K562 (cell line): Measurements from ENCODE around the gene AJAP1. TPM values are rescaled to one million over a fixed set of nuclear protein-coding genes. Genes with fewer than 3 reads are reported as not detected.

Experiments
- ATAC-seq: fragments of 200-7000 bp; cut with Tn5 transposase; 3 replicates; pipeline ENCODE4 v1.9.1; 2020; ENCODE audit warnings: moderate library complexity
- BruUV-seq: library from RNA; stranded (reverse); fragments of 400-500 nt; replicated peaks from 2 replicates; lab custom pipeline; 2021; lab: Mats Ljungman, UMichigan
- CTCF ChIA-PET: fragments of 300-600 bp; formaldehyde crosslinking; extraction: SDS; loops from one replicate; lab custom pipeline; 2021; ENCODE audit warnings: low intra/inter-chr PET ratio; lab: Yijun Ruan, JAX
- POLR2A ChIA-PET: fragments of 300-600, 350-650 bp; sonication (Branson Sonifier 250); formaldehyde crosslinking; extraction: SDS; loops from one replicate; lab custom pipeline; 2021; ENCODE audit warnings: antibody characterized with exemption, inconsistent platforms; lab: Yijun Ruan, JAX
- DNase-seq, 4 experiments: peaks; one replicate each; pipeline versions ENCODE4 v3.0.0 to v3.0.0-alpha.2; 2011 to 2018; ENCODE audit warnings: low spot score in 3 of 4, mixed read lengths in 3 of 4; ENCODE audit errors: extremely low read depth in 1 of 4
- FAIRE-seq: peaks from 2 replicates; lab custom pipeline; 2011; peaks lifted over from hg19 to GRCh38; lab: Jason Lieb, UNC
- H2AFZ ChIP-seq: 2 replicates; pipeline ENCODE4 v1.6.0; 2011; ENCODE audit warnings: low read depth, low read length, control low read depth, inconsistent platforms
- H3K27ac ChIP-seq: fragments of 200-600 bp; 3 replicates; pipeline ENCODE4 v1.8.0; 2011; ENCODE audit warnings: low read depth, mild to moderate bottlenecking, control low read depth, inconsistent platforms, low read length, moderate library complexity, mixed read lengths; ENCODE audit errors: extremely low read depth
- H3K27me3 ChIP-seq, 2 experiments: fragments of 300-600 bp in 1 of 2; 2 replicates in 1 of 2; 3 replicates in 1 of 2; pipeline versions ENCODE4 v1.6.0 to v1.8.0; 2011; ENCODE audit warnings: inconsistent platforms in 2 of 2, low read length in 2 of 2, mild to moderate bottlenecking in 1 of 2, mixed read lengths in 1 of 2, moderate library complexity in 1 of 2; ENCODE audit not compliant: control insufficient read depth in 2 of 2, insufficient read depth in 2 of 2
- H3K36me3 ChIP-seq: fragments of 300-600 bp; 3 replicates; pipeline ENCODE4 v1.8.0; 2011; ENCODE audit warnings: mild to moderate bottlenecking, low read length, inconsistent platforms; ENCODE audit not compliant: control insufficient read depth, insufficient read depth
- H3K4me1 ChIP-seq, 2 experiments: fragments of 200-600 bp in 1 of 2; replicated peaks in 1 of 2; 2 replicates in 1 of 2; 3 replicates in 1 of 2; pipeline versions ENCODE4 v1.5.1 to v1.8.0; 2011; ENCODE audit warnings: inconsistent platforms in 2 of 2, low read length in 2 of 2, mild to moderate bottlenecking in 1 of 2, mixed read lengths in 1 of 2, moderate library complexity in 1 of 2; ENCODE audit not compliant: control insufficient read depth in 2 of 2, insufficient read depth in 2 of 2
- H3K4me2 ChIP-seq: 2 replicates; pipeline ENCODE4 v1.6.1; 2011; ENCODE audit warnings: low read length, control low read depth, inconsistent platforms, mixed read lengths; ENCODE audit not compliant: insufficient read depth
- H3K4me3 ChIP-seq: fragments of 200-600 bp; sonication (generic), shearing (Covaris generic); 2 replicates; pipeline ENCODE4 v1.5.1; 2016; ENCODE audit warnings: control low read depth, inconsistent platforms
- H3K79me2 ChIP-seq: fragments of 200-600 bp; 3 replicates; pipeline ENCODE4 v1.8.0; 2011; ENCODE audit warnings: low read length, inconsistent platforms; ENCODE audit not compliant: control insufficient read depth, insufficient read depth
- H3K9ac ChIP-seq, 2 experiments: 2 replicates each; pipeline versions ENCODE4 v1.6.0 to v1.6.1; 2011; ENCODE audit warnings: low read depth in 2 of 2, low read length in 2 of 2, control low read depth in 1 of 2, inconsistent platforms in 1 of 2, mild to moderate bottlenecking in 1 of 2, mixed read lengths in 1 of 2; ENCODE audit not compliant: insufficient read depth in 1 of 2
- H3K9me1 ChIP-seq: one replicate; pipeline ENCODE4 v1.6.0; 2011; ENCODE audit warnings: inconsistent platforms, mild to moderate bottlenecking, low read length, moderate library complexity; ENCODE audit not compliant: control insufficient read depth, insufficient read depth
- H3K9me3 ChIP-seq: replicated peaks from 2 replicates; pipeline ENCODE4 v1.5.1; 2011; ENCODE audit warnings: low read depth, low read length, inconsistent platforms; ENCODE audit not compliant: control insufficient read depth, insufficient read depth
- H4K20me1 ChIP-seq: replicated peaks from 2 replicates; pipeline ENCODE4 v1.6.1; 2011; ENCODE audit warnings: low read length, inconsistent platforms, mixed read lengths; ENCODE audit not compliant: control insufficient read depth, insufficient read depth
- ASH1L ChIP-seq: fragments of 450-650 bp; IDR thresholded peaks from 2 replicates; pipeline ENCODE4 v1.6.1; 2018; ENCODE audit warnings: borderline replicate concordance, mild to moderate bottlenecking, low read depth; ENCODE audit not compliant: partially characterized antibody
- BRD4 ChIP-seq: fragments of 200-600 bp; sonication (generic); IDR thresholded peaks from 2 replicates; pipeline ENCODE4 v1.6.1; 2017; ENCODE audit warnings: inconsistent platforms
- CCNT2 ChIP-seq: IDR thresholded peaks from 2 replicates; pipeline ENCODE4 v1.6.1; 2011; ENCODE audit warnings: borderline replicate concordance, low read depth, mild to moderate bottlenecking, moderate library complexity, mixed read lengths, low read length; ENCODE audit not compliant: insufficient read length; ENCODE audit errors: extremely low read depth
- RUNX1 ChIP-seq: sonication (generic); IDR thresholded peaks from 2 replicates; pipeline ENCODE4 v1.6.1; 2016; ENCODE audit warnings: antibody characterized with exemption, low read depth
- SMAD3 ChIP-seq: fragments of 450-650 bp; formaldehyde crosslinking; conservative IDR thresholded peaks from 2 replicates; pipeline ENCODE4 v1.4.0; 2020; ENCODE audit warnings: mild to moderate bottlenecking
- SNIP1 ChIP-seq: fragments of 450-650 bp; IDR thresholded peaks from 2 replicates; pipeline ENCODE4 v1.7.1; 2017; ENCODE audit warnings: low read depth, mild to moderate bottlenecking
- SP1 ChIP-seq: sonication (generic); formaldehyde crosslinking; IDR thresholded peaks from 2 replicates; pipeline ENCODE4 v1.8.1; 2022; ENCODE audit warnings: mild to moderate bottlenecking, missing genetic modification reagents
- SREBF1 ChIP-seq: fragments of 150-350 bp; IDR thresholded peaks from 2 replicates; pipeline ENCODE4 v1.6.1; 2014; ENCODE audit warnings: antibody characterized with exemption, low read depth, low read length, borderline replicate concordance
- ZNF134 ChIP-seq: fragments of 250-450 bp; sonication (Bioruptor Pico); conservative IDR thresholded peaks from 2 replicates; pipeline ENCODE4 v1.4.0; 2020
- ZNF239 ChIP-seq: fragments of 250-450 bp; sonication (Bioruptor Pico); IDR thresholded peaks from 2 replicates; pipeline ENCODE4 v1.4.0; 2020; ENCODE audit warnings: mild to moderate bottlenecking
- ZNF324 ChIP-seq: fragments of 250-450 bp; sonication (Bioruptor Pico); IDR thresholded peaks from 2 replicates; pipeline ENCODE4 v1.4.0; 2020; ENCODE audit warnings: mild to moderate bottlenecking
- WGBS: fragments of 100-300 bp; shearing (Covaris generic); methylation state at CpG from one replicate; pipeline ENCODE4 v1.1.6; 2016; ENCODE audit warnings: low coverage, mixed read lengths; ENCODE audit not compliant: insufficient coverage; ENCODE audit errors: missing lambda C conversion rate; 5-methylcytosine and 5-hydroxymethylcytosine counted together
- in situ Hi-C: fragments of 300-500 bp; cut with MboI; formaldehyde crosslinking; loops from 4 replicates; pipeline ENCODE4 v1.15.0; 2018; ENCODE audit warnings: inconsistent platforms, mixed read lengths
- intact Hi-C: fragments of 100-400 bp; cut with micrococcal nuclease; formaldehyde crosslinking; loops from 2 replicates; pipeline ENCODE4 v1.14.2; 2022
- polyA plus RNA-seq, 8 experiments: library from polyadenylated mRNA; depleted of rRNA in 4 of 8; stranded (reverse) in 5 of 8; unstranded in 3 of 8; fragments of >200 nt; fragmentation: Nextera tagmentation in 2 of 8; fragmentation: Illumina TruSeq in 1 of 8; extraction: Ambion mirVana in 2 of 8; extraction: Trizol in 1 of 8; gene quantifications; 2 replicates each; pipeline versions ENCODE4 v1.2.1 to v1.2.3, GENCODE V29; 2011 to 2014; ENCODE audit warnings: inconsistent platforms in 1 of 8, missing spikeins in 1 of 8
- total RNA-seq, 7 experiments: library from RNA; depleted of rRNA in 6 of 7; stranded (reverse); fragments of >200 nt in 6 of 7; fragmentation: Illumina TruSeq in 2 of 7; extraction: Trizol in 2 of 7; gene quantifications; 2 replicates each; pipeline versions ENCODE4 v1.2.1 to v1.2.3, GENCODE V29; 2011 to 2021; ENCODE audit warnings: low replicate concordance in 1 of 7

Gene AJAP1
- total and polyA plus RNA-seq, 9 of the 15 experiments (the other 6 are each of a cell fraction or from before 2014, with no cell fraction given), result not detected

DNA sequence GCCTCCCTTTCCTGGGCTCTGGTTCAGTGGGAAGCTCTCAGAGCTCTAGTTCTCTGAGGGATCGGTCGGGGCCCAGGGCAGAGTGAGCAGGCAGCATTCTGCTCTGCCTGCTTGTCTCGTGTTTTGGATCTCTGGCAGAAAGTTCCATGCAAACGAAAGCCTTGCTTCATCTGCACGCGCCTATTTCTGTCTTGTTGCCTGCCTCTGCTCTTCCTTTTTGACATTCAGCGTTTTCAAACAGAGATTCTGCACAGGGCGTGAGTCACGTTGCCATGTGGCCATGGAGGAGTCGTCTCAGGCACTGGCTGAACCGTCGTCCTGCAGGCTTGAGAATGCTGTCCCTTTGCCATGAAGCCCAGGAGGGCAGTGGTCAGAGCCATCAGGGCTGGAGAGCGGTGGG lies 20.3 kb downstream of the AJAP1 start:
- ChIA-PET CTCF (no interaction called here), POLR2A (interaction anchor here (0.6 kb wide), 1 partner anchor 115 kb away, joined by 3 read pairs; no protein-coding TSS in a partner anchor)
- no peak for TF ChIP-seq SP1 (CRISPR knock-in tag)
- TF ChIP-seq SMAD3 (CRISPR knock-in tag), result no peak
- no peak for TF ChIP-seq ZNF239 (CRISPR knock-in tag)
- TF ChIP-seq CCNT2, result no peak
- no peak for TF ChIP-seq ZNF324 (CRISPR knock-in tag)
- TF ChIP-seq ASH1L, result no peak
- TF ChIP-seq SREBF1, result no peak
- no peak for TF ChIP-seq SNIP1
- TF ChIP-seq BRD4, result no peak
- TF ChIP-seq ZNF134 (CRISPR knock-in tag), result no peak
- no peak for TF ChIP-seq RUNX1
- Histone ChIP-seq H3K27me3 (peaks cover 0 to 26% of the 10 kb centered on the region in 2 experiments; a peak in 3 of 5 replicates), H3K27ac (no peak overlapping the region), H3K36me3 (no peaks in the 10 kb centered on the region), H3K9me1 (no peaks in the 10 kb centered on the region), H3K4me3 (no peak overlapping the region), H3K9me3 (no peaks in the 10 kb centered on the region), H3K9ac (peak overlapping the region in 1 of 2 experiments; percentile 12; a peak in 1 of 4 replicates), H4K20me1 (no peaks in the 10 kb centered on the region), H3K4me2 (no peak overlapping the region), H3K79me2 (no peaks in the 10 kb centered on the region), H2AFZ (no peak overlapping the region), H3K4me1 (no peaks in the 10 kb centered on the region)
- no peak for ATAC-seq
- in situ Hi-C loops (no loop called here), intact Hi-C loops (no loop called here)
- WGBS, result 0% methylated on average over 12 of the region's 13 CpGs
- BruUV-seq, result no TSS peak
- DNase-seq, result no peak
- no peak for FAIRE-seq
